ENCODE data around the gene CALD1.

Gene CALD1

DNA sequence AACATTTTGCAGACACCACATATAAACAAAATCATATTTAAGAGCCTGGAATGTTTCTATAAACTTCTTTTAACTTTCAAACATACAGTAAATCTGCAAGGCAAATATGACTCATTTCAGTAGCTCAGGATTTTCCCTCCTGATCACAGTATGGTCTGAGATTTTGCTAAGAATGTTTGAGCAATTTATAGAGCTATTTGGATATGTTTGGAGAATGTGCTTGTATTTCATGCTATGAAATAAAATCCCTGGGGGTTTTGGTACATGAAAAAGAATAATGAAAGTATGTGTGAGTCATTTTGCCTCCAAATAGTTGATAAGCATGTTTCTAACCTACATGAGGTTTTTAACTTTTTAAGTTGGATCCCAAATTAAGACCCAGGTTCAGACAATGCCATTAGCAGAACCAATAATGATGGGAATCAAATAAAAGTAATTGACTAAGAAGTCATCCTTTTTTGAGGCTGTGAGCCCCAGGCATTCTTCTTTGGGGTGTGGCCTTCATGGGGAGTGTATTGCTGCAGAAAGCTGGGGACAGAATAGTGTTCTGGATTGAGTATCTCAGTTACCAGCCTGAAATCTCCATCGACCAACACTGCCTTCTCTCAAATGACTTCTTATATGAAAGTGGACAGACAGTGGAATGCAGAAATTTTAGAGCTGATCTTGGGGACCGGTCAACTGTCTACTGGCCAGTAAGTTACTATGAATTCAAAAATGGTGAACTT, 140.8 kb downstream of the CALD1 start:
- TF ChIP-seq, protein P1, sequence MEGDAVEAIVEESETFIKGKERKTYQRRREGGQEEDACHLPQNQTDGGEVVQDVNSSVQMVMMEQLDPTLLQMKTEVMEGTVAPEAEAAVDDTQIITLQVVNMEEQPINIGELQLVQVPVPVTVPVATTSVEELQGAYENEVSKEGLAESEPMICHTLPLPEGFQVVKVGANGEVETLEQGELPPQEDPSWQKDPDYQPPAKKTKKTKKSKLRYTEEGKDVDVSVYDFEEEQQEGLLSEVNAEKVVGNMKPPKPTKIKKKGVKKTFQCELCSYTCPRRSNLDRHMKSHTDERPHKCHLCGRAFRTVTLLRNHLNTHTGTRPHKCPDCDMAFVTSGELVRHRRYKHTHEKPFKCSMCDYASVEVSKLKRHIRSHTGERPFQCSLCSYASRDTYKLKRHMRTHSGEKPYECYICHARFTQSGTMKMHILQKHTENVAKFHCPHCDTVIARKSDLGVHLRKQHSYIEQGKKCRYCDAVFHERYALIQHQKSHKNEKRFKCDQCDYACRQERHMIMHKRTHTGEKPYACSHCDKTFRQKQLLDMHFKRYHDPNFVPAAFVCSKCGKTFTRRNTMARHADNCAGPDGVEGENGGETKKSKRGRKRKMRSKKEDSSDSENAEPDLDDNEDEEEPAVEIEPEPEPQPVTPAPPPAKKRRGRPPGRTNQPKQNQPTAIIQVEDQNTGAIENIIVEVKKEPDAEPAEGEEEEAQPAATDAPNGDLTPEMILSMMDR (IDR thresholded peaks at IDR 0.05; ENCODE audit: low read depth, low read length): no peak
- no peak overlapping the region for H3K4me3 ChIP-seq (ENCODE audit: low read depth, low read length)

DNA sequence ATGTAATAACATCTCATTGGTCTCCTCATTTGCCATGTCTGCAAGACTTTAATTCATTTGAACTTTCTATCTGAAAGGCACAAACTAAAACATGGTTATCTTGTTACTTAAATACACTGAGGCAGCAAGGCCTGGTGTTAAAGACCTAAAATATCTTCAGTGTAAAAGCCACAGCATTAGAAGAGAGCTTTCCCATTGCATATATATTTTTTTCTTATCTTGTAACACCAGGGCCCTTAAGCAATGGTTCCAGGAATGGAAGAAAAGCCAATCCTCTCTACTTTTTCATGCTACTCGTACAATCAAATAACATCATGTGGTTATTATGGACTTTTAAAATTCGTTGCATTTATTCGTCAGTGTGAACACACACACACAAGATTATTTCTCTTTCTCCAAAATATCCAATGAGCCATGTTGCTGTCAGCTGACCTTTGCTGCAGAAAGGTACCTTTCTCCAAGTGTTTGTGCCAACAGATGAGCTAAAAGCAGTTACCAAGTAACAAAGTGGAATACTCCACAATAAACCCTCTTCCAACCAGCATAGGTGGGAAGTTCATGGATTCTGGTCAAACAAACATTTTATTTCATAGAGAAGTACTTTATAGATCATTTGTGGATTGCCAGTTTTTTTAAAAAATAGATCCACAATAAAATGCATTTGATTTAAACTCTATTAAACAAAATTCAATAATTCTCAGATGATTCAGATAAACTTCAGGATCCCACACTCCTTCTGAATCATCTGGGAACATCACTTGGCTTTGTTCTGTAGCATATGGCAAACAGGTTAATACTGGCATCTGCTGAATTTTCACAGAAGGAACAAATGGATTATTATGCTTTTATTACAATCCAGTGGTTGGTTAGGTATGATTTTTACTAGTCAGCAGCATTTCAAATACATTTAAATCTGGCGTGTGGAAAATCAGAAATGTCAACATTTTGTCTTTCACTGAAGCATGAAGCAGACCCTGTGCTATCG, 143.6 kb downstream of the CALD1 start:
- TF ChIP-seq, protein P1 (IDR thresholded peaks at IDR 0.05; ENCODE audit: low read depth, low read length): no peak
- no peak overlapping the region for H3K4me3 ChIP-seq (ENCODE audit: low read depth, low read length)

DNA sequence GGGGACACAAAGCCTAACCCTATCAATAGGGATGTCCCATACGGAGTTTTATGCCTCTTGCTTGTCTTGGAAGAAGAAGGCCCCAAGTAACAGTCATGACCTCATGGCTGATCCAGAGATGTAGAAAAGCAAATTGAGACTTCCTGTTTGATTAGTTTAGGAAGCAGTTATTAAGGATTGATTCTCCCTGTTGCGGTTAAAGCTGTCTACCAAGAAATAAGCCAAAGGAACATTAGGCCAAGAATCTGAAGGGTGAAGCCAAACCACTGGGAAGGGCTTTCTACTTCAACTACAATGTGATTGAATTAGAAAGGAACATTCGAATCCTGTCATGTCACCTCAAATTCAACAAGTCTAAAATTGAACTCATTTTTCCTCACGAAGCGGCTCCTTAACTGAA, 146.3 kb downstream of the CALD1 start:
- TF ChIP-seq, protein P1 (IDR thresholded peaks at IDR 0.05; ENCODE audit: low read depth, low read length): no peak
- no peak overlapping the region for H3K4me3 ChIP-seq (ENCODE audit: low read depth, low read length)

DNA sequence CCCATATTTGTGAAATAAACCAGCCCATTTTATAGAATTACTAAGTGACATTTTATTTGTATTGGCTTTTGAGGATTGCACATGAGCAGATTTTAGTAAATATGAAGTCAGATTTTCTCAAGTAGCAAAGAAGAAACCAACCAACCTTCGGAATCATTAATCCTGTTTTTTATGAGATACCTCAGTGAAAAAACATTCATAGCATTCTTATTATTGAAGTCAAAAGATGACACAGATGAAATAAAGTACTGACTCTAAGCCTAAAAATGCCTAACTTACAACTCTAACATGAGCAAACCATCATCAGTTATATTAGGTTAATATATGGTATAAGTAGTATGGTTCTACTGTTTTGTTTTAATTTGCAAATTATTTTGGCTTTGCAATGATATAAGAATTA, 147.0 kb downstream of the CALD1 start:
- H3K4me3 ChIP-seq (ENCODE audit: low read depth, low read length): no peak overlapping the region
- TF ChIP-seq, protein P1 (IDR thresholded peaks at IDR 0.05; ENCODE audit: low read depth, low read length): no peak

DNA sequence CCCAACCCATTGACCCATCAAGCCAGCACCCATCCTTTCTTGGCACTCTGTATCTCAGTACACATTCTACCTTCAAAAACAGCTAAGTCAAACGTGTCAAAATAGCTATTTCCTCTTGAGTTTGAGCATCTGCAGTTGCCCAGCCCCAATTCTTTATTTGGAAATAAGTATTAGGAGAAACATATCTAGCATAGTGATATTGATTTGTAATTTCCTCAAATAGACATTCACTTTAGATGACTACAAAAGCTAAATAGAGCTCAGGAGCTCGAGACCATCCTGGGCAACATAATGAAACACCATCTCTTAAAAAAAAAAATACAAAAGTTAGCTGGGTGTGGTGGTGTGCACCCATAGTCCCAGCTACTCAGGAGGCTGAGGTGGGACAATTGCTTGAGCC, 147.6 kb downstream of the CALD1 start:
- no peak overlapping the region for H3K4me3 ChIP-seq (ENCODE audit: low read depth, low read length)
- TF ChIP-seq, protein P1 (IDR thresholded peaks at IDR 0.05; ENCODE audit: low read depth, low read length): no peak

DNA sequence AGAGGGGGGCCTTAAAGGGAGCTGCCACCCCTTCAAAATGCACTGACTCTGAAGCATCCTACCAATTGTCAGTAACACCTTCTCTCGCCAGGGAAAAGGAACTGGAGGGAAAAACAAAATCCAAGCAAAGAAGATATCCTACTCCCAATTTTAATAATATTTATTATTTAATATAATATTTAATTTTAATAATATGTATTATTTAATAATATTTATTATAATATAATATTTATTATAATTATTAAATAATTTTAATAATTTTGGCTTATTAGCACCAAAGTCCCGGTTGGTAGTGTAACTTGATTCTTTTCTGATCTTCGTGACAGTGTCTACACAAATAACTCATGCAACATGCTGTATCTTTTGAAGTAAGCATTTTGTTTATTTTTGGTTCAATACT, 148.3 kb downstream of the CALD1 start:
- TF ChIP-seq, protein P1 (IDR thresholded peaks at IDR 0.05; ENCODE audit: low read depth, low read length): no peak
- H3K4me3 ChIP-seq (ENCODE audit: low read depth, low read length): no peak overlapping the region

- TF ChIP-seq, protein P1 (IDR thresholded peaks at IDR 0.05; ENCODE audit: low read depth, low read length): no peak
- no peak overlapping the region for H3K4me3 ChIP-seq (ENCODE audit: low read depth, low read length)
Measured at GRCh38 chr7:134928554-134928953, 149.1 kb downstream of the CALD1 start.
